DOHH2 (cell line): ENCODE data around the gene CKAP2.

ENCODE experiments used
- CTCF ChIP-seq: fragments of 200-600 bp; sonication (generic); IDR thresholded peaks from one replicate; pipeline ENCODE4 v1.5.1; 2014; ENCODE audit warnings: antibody characterized with exemption, mild to moderate bottlenecking, low read depth, low read length; ENCODE audit not compliant: poor library complexity, severe bottlenecking
- EZH2phosphoT487 ChIP-seq: fragments of 200-600 bp; sonication (generic); IDR thresholded peaks from 2 replicates; pipeline ENCODE4 v1.6.1; 2017; ENCODE audit warnings: borderline replicate concordance, mild to moderate bottlenecking, antibody characterized with exemption, low read length, moderate library complexity, mixed read lengths

DNA sequence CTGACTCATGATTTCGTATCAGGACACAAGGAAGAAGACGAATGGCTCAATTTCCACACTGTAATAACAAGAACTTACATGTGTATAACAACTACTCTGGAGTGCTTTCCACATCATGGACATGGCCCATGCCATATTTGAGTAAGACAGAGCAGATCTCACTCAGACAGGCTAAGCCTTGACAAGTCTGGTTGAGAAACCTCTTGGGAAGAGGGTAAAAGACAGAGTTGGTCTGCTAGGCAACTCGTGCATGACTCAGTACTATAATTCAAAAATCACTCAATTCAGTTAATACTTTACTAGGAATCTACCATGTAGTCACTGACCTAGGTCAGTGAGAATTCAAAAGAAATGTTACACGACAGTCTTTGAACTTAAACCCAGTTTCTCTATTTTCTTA, 43.6 kb upstream of the CKAP2 start:
- TF ChIP-seq CTCF (no peak), EZH2phosphoT487 (no peak)
